HG02759 (cell line): Measurements from ENCODE around the gene RPS2.
"Not testable (repeated sequence)": the region's sequence is repeated elsewhere in the genome, so short reads cannot be mapped to it uniquely, and the experiment has no call there.

Experiments
- ATAC-seq: cut with Tn5 transposase; IDR thresholded peaks from one replicate; pipeline ENCODE4 v1.9.1; 2021; ENCODE audit warnings: mild to moderate bottlenecking, moderate library complexity; ENCODE audit not compliant: unreplicated experiment

Gene RPS2

GRCh38 chr16:1920727-1921171 lies 43.9 kb downstream of the RPS2 start:
- ATAC-seq: no peak

DNA sequence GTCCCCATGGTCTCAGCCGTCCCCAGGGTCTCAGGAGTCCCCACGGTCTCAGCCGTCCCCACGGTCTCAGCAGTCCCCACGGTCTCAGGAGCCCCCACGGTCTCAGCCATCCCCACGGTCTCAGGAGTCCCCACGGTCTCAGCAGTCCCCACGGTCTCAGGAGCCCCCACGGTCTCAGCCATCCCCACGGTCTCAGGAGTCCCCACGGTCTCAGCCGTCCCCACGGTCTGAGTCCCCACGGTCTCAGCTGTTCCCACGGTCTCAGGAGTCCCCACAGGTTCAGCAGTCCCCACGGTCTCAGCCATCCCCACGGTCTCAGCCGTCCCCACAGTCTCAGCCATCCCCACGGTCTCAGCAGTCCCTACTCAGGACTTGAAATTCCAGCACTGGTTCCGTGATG lies 44.5 kb downstream of the RPS2 start:
- not testable (repeated sequence) for ATAC-seq

DNA sequence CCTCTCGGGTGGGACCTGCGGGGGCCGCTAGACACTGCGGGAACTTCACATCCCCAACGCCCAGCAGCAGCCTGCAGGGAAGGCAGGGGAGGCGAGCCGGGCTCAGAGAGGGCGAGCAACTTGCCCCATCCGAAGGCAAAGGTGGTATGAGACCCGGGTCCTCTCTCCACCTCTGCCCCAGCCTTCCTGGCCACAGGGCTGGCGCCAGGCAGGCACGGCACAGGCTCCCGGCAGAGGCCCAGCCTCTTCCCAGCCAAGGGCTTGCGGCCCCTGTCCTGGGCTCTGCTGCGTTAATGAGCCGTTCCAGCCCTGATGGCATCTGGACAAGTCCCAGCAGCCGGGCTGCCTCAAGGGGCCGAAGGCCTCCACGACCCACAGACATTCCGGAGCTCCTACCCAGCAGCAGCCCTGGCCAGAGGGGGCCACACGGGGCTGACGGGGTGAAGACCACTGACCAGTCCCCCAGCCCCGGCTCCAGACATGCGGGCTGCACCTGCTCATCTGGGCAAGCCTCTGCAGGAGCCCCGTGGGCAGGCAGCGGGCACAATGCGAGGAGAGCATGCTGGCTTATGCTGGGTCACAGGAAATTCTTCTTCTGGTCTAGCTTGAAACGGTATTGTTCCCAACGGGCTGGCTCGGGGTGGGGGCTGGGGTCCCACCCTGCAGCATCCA lies 45.2 kb downstream of the RPS2 start:
- ATAC-seq: no peak

DNA sequence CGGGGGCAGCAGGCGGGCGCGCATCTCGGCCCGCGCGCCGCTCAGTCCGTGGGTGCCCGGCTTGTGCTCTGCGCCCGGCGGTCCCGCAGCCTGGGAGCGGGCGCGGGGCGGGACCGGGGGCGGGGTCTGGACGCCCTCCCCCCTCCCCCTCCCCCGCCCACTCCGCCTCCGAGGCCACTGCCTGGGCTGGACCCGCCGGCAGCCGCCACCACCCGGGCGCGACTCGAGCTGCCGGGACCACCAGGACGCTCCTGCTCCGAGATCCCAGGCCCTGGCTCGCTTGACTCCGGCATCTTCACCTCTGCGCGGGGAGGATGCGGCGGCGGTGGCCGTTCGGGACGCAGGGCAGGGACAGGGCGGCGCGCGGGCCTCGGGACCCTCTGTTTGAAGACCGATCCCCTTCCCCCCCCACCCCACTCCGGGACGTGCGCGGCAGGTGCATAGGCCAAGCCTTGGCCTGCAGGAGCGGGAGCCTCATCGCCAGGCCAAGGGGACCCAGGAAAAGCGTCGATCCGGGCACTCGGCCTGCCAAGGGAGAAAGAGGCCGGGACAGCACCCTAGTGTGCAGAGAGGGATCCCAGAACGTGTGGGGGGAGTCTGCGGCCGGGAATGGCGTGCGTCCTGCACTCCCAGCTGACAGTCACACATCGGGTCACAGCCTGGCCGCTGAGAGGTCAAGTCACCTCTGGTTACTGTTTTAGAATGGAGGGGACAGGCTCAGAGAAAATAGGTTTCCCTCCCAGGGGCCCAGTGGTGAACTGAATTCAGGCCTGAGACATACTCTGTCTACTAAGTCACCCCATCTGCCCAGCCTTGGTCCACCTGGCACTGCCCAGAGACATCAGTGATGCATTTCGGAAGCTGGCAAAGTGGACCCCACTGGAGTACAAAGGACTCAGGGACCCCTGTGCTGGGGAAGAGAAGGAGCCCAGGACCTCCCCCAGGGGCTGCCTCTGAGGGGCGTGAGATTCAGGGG lies 46.0 kb downstream of the RPS2 start, which contains the start of gene HS3ST6:
HS3ST6 (minus strand) TSS at position 65 of the 976 bp plus-strand sequence. CDS start 92 bp downstream, outside the sequence.
- ATAC-seq: no peak

GRCh38 chr16:1917665-1918350 lies 46.8 kb downstream of the RPS2 start:
- no peak for ATAC-seq

GRCh38 chr16:1917056-1917664 lies 47.5 kb downstream of the RPS2 start:
- no peak for ATAC-seq

- no peak for ATAC-seq
Measured at GRCh38 chr16:1916640-1916990, 48.0 kb downstream of the RPS2 start.

DNA sequence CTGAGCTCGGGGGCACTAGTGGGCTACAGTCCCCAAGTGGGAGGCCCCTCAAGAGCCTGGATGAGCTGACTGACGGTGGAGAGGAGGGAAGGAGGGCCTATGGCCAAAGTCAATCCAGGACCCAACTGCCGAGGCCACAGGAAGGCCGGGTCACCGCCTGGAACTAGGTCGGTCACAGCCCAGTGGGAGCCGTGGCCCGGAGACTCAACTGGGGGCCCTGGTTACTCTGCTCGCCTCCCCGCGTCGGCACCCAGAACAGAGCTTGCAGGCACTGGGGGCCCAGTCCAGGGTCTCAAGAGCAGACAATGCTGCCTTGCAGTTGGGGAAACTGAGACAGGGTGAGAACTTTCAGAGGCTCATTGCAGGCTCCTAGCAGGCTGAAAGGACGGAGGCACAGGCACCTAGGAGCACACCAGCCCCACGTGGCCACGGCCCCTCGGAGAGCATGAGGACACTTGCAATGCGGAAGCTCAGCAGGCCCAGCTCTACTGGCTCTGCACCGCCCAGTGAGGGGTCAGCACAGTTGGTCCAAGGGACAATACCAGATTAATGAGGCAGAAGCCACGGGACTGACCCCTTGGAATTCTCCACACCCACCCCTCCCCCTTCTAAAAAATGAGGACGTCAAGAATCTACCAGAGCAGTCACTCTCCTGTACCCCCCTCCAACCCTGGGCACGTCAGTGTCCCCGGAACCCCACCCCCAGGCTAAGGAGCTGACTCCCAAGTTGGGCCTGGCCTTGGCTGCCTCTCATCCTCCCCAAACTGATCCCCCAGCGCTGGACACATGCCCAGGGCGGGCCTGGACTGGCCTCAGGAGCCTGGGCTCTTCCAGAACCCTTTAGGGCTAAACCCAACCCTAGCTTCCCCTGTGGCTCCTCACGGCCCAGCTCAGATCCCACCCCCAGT lies 48.6 kb downstream of the RPS2 start:
- no peak for ATAC-seq

GRCh38 chr16:1914988-1915387 lies 49.6 kb downstream of the RPS2 start:
- ATAC-seq: no peak

- no peak for ATAC-seq
Measured at GRCh38 chr16:1914084-1914608, 50.5 kb downstream of the RPS2 start.

DNA sequence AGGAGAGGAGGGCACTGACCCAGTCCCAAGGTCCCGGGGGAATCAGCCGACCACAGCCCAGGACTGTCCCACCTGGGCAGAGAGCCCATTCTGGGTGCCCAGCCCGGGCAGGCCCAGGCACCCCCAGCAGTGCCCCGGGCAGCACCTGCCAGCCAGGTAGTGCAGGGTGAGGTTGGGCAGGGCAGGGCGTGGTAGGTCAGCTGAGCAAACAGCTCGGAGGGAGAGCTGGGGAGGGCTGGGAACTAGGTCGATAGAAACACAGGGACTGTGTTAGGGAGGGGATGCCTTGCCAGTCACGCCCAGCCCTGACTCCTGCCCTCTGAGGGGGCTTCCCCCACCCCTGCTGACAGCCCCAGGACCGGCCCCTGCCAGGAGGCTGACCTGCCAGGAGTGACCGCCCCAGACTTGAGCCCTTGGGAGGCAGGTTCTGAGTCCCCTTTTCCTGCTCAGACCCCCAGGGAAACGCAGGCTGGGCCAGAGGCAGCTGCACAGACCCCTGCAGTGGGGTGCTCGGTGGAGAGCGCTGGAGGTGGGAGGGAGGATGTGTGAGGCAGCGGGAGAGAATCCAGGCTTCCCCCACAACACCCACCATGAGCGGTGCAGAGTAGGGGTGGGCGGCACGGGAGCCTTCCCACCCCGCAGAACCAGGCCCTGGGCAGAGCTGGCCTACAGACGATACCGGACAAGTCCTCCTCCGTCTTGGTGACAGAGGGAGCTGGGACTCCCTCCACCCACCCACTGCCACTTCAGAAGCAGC lies 51.1 kb downstream of the RPS2 start:
- no peak for ATAC-seq

- no peak for ATAC-seq
Measured at GRCh38 chr16:1912215-1912543, 52.4 kb downstream of the RPS2 start.
